NB4 (cell line): ENCODE measurements around the gene TUBA1C.
"Not testable (repeated sequence)": the region's sequence is repeated elsewhere in the genome, so short reads cannot be mapped to it uniquely, and the experiment has no call there.

ENCODE experiments used
- DNase-seq: peaks from one replicate; pipeline ENCODE4 v3.0.0; 2010; ENCODE audit warnings: low read depth
- H3K4me3 ChIP-seq: one replicate; pipeline ENCODE4 v1.5.1; 2011; ENCODE audit warnings: mild to moderate bottlenecking, low read depth, low read length, moderate library complexity
- MAX ChIP-seq: IDR thresholded peaks from 2 replicates; pipeline ENCODE4 v1.6.1; 2011; ENCODE audit warnings: low read depth, low read length
- MYC ChIP-seq: IDR thresholded peaks from 2 replicates; pipeline ENCODE4 v1.6.1; 2011; ENCODE audit warnings: low read depth, low read length
- POLR2A ChIP-seq: IDR thresholded peaks from 2 replicates; pipeline ENCODE4 v1.6.1; 2011; ENCODE audit warnings: mild to moderate bottlenecking; ENCODE audit not compliant: insufficient read length; ENCODE audit errors: extremely low read depth
- TF ChIP-seq, protein P1 (sequence below): IDR thresholded peaks from one replicate; pipeline ENCODE4 v1.5.1; 2012; ENCODE audit warnings: low read depth, low read length

TUBA1C gene

DNA sequence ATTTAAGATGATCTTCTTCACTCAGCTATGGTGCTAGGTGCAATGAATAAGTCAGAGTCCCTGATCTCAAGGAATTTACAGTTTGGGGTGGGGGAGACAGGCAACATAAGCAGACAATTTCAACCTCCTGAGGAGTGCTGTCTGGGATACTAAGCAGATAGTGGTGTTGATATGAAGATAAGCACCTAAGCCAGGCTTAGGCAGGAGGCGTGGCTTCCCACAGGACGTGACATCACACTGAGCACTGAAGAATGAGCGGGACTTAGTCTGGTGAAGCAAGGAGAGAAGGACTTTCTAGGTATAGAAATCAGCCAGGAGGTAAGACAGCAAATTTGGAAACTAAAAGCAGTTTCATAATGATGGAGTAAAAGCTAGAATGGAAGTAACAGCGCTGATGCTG, 36.9 kb downstream of the TUBA1C start:
- H3K4me3 ChIP-seq: no peak overlapping the region
- TF ChIP-seq, protein P1, sequence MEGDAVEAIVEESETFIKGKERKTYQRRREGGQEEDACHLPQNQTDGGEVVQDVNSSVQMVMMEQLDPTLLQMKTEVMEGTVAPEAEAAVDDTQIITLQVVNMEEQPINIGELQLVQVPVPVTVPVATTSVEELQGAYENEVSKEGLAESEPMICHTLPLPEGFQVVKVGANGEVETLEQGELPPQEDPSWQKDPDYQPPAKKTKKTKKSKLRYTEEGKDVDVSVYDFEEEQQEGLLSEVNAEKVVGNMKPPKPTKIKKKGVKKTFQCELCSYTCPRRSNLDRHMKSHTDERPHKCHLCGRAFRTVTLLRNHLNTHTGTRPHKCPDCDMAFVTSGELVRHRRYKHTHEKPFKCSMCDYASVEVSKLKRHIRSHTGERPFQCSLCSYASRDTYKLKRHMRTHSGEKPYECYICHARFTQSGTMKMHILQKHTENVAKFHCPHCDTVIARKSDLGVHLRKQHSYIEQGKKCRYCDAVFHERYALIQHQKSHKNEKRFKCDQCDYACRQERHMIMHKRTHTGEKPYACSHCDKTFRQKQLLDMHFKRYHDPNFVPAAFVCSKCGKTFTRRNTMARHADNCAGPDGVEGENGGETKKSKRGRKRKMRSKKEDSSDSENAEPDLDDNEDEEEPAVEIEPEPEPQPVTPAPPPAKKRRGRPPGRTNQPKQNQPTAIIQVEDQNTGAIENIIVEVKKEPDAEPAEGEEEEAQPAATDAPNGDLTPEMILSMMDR: no peak
- no peak for TF ChIP-seq MAX
- no peak for TF ChIP-seq POLR2A
- TF ChIP-seq MYC: no peak
- DNase-seq: no peak

DNA sequence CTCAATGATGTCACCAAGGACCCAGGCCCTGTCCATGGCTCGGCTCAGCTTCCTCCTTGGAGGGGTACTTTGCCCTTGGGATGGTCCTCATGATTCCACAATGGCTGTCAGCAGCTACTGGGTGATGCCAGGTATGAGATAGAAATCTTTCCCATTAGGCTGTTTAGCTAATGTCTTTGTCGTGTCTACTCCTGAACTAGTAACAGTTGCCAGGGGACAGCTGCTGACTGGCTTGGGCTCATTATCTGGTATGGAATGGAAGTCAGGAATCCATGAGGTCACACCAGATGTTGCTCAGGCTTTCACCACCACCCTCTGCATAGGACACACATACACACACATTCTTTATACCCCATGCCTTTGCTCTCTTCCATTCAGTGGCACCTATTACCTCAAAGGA, 39.3 kb downstream of the TUBA1C start:
- no peak overlapping the region for H3K4me3 ChIP-seq
- TF ChIP-seq POLR2A (no peak), MAX (no peak), MYC (no peak)
- TF ChIP-seq, protein P1: no peak
- DNase-seq: no peak

DNA sequence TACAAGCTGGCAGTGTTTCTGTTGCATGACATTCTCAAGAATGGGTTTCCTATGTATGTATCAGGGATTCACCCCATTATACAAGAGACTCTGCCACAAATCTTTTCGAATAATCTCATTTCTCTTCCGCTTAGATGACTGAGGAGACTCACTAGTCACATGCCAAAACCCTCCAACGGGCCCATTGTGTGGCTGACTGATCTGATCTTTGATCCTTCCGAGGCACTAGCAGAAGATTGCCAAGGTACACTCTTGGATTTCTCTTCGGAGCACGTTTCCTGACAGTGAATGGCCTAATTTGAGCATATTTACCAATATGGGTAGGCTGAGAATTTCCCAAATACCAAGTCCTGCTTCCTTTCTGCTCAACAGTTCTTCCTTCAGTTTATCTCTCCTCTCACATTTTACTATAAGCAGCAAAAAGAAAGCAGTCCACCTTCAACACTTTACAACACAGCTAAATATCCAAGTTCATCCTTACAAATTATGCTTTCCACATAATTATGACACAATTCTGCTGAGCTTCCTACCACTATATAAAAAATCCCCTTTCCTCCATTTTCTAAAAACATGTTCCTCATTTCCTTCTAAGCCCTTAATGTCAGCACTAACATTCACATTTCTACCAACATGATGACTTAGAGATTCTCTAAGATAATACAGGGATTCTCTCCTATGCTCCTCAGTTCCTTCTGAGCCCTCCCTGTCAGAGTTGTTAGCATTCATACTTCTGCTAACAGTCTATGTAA, 41.1 kb downstream of the TUBA1C start:
- no peak overlapping the region for H3K4me3 ChIP-seq
- no peak for DNase-seq
- TF ChIP-seq, protein P1: no peak
- TF ChIP-seq MAX: no peak
- TF ChIP-seq MYC: no peak
- TF ChIP-seq POLR2A: no peak

GRCh38 chr12:49309386-49309785, 44.5 kb downstream of the TUBA1C start:
- TF ChIP-seq MYC (no peak), MAX (no peak), POLR2A (no peak)
- TF ChIP-seq, protein P1: no peak
- no peak overlapping the region for H3K4me3 ChIP-seq
- no peak for DNase-seq

GRCh38 chr12:49310451-49311000, 45.6 kb downstream of the TUBA1C start:
- DNase-seq, H3K4me3 ChIP-seq: not testable (repeated sequence)

- H3K4me3 ChIP-seq: no peak overlapping the region
- TF ChIP-seq MYC (no peak), POLR2A (no peak), MAX (no peak)
- TF ChIP-seq, protein P1: no peak
Observed at GRCh38 chr12:49314811-49315210, 49.9 kb downstream of the TUBA1C start.

DNA sequence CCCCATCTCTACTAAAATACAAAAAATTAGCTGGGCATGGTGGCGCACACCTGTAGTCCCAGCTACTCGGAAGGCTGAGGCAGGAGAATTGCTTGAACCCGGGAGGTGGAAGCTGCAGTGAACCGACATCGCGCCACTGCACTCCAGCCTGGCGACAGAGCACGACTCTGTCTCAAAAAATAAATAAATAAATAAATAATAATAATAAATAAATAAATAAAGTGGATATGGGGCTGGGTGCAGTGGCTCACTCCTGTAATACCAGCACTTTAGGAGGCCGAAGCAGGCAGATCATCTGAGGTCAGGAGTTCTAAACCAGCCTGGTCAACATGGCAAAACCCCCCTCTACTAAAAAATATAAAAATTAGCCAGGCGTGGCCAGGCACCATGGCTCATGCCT, 52.2 kb downstream of the TUBA1C start:
- H3K4me3 ChIP-seq, DNase-seq: not testable (repeated sequence)

More at GRCh38 chr12:49314811-49315210, 49.9 kb downstream of the TUBA1C start:
- DNase-seq: no peak

DNA sequence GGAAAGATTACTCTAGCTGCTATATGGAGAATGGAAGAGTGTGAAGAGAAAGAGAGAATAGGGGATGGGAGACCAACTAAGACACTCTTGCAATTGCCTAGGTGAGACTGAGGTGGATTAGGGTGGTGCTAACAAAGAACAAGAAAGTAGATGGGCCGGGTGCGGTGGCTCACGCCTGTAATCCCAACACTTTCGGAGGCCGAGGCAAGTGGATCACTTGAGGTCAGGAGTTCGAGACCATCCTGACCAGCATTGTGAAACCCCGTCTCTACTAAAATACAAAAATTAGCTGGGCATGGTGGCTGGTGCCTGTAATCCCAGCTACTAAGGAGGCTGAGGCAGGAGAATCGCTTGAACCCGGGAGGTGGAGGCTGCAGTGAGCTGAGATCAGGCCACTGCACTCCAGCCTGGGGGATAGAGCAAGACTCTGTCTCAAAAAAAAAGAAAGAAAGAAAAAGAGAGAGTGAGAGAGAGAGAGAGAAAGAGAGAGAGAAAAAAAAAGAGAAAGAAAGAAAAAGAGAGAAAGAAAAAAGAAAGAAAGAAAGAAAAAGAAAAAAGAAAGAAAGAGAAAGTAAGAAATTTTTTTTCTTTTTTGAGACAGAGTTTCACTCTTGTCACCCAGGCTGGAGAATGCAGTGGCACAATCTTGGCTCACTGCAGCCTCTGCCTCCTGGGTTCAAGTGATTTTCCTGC, 55.7 kb downstream of the TUBA1C start:
- not testable (repeated sequence) for DNase-seq, H3K4me3 ChIP-seq
